Stomach (tissue), 4 donors: ENCODE results near the gene ZNF213.

Experiments used
- POLR2A ChIP-seq, 4 donors: fragments of 450-650 bp; IDR thresholded peaks; one replicate each; pipeline ENCODE4 v1.6.1; 2016; ENCODE audit warnings: antibody characterized with exemption in 4 of 4, control low read depth in 2 of 4, mild to moderate bottlenecking in 1 of 4, moderate library complexity in 1 of 4
- POLR2AphosphoS5 ChIP-seq, 3 donors: sonication (generic); formaldehyde crosslinking; IDR thresholded peaks; one replicate each; pipeline ENCODE4 v1.6.1; 2016; ENCODE audit warnings: antibody characterized with exemption in 3 of 3
- TF ChIP-seq, protein P1 (sequence below), 7 experiments: fragments of 450-650 bp in 4 of 7; fragments of 200-600 bp in 3 of 7; sonication (generic) in 3 of 7; IDR thresholded peaks; one replicate each; pipeline ENCODE4 v1.5.1; 2016 to 2019; ENCODE audit warnings: antibody characterized with exemption in 7 of 7, control low read depth in 2 of 7, mild to moderate bottlenecking in 1 of 7

GRCh38 chr16:3157229-3158025 is 22.6 kb downstream of the ZNF213 start:
- TF ChIP-seq, protein P1, sequence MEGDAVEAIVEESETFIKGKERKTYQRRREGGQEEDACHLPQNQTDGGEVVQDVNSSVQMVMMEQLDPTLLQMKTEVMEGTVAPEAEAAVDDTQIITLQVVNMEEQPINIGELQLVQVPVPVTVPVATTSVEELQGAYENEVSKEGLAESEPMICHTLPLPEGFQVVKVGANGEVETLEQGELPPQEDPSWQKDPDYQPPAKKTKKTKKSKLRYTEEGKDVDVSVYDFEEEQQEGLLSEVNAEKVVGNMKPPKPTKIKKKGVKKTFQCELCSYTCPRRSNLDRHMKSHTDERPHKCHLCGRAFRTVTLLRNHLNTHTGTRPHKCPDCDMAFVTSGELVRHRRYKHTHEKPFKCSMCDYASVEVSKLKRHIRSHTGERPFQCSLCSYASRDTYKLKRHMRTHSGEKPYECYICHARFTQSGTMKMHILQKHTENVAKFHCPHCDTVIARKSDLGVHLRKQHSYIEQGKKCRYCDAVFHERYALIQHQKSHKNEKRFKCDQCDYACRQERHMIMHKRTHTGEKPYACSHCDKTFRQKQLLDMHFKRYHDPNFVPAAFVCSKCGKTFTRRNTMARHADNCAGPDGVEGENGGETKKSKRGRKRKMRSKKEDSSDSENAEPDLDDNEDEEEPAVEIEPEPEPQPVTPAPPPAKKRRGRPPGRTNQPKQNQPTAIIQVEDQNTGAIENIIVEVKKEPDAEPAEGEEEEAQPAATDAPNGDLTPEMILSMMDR (IDR thresholded peaks at IDR 0.05), result no peak
- TF ChIP-seq POLR2A (IDR thresholded peaks at IDR 0.05) (no peak), POLR2AphosphoS5 (IDR thresholded peaks at IDR 0.05) (peak in 1 of 3 donors; percentile 29)
